Forelimb muscle (tissue), 1 donor: Measurements from ENCODE around the gene CEP85. TPM values are rescaled to one million over a fixed set of nuclear protein-coding genes. Genes with fewer than 3 reads are reported as not detected.

Experiments used
- DNase-seq: peaks from one replicate; pipeline ENCODE4 v3.0.0-alpha.2; 2013; ENCODE audit warnings: low read depth
- polyA plus RNA-seq: library from polyadenylated mRNA; unstranded; fragments of 120-200 nt; gene quantifications from one replicate; pipeline ENCODE4 v1.2.1, GENCODE V29; 2013; ENCODE audit not compliant: insufficient read length

Gene CEP85, protein sequence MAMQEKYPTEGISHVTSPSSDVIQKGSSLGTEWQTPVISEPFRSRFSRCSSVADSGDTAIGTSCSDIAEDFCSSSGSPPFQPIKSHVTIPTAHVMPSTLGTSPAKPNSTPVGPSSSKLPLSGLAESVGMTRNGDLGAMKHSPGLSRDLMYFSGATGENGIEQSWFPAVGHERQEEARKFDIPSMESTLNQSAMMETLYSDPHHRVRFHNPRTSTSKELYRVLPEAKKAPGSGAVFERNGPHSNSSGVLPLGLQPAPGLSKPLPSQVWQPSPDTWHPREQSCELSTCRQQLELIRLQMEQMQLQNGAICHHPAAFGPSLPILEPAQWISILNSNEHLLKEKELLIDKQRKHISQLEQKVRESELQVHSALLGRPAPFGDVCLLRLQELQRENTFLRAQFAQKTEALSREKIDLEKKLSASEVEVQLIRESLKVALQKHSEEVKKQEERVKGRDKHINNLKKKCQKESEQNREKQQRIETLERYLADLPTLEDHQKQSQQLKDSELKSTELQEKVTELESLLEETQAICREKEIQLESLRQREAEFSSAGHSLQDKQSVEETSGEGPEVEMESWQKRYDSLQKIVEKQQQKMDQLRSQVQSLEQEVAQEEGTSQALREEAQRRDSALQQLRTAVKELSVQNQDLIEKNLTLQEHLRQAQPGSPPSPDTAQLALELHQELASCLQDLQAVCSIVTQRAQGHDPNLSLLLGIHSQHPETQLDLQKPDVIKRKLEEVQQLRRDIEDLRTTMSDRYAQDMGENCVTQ
- 23.6 TPM for polyA plus RNA-seq

DNA sequence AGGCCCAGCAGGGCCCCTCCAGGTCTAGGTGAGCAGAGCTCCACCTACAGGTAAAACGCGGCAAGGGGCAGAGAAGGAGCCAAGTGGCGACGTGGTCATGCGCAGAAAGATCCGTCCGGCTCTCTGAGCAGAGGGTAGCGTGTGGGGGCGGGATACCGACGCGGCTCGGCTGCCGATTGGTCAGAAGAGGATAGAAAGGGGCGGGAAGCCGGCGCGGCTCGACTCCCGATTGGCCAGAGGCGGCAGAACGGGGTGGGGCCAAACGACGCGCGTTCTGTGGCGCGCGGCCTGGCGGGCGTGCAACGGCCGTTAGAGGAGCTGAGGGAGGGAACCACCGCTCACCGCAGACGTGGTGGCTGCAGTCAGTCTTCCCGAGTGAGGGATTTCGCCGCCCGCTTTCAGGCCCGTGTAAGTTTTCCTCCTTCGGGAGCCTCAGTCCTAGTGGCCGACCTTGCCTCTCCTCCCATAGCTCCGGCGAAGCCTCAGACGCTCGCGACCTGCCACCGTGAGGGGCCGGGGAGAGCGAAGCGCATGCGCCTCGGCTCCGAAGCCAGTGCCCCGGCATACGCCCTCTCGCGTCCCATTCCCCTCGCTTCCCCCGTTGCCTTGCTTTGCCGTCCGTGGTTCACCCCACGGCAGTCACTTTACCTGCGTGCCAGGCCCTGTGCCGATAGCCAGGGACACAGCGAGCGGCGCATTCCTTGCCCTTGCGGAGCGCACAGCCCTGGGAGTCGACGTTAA is at the start of gene CEP85:
Gene CEP85 (plus strand): TSS at position 298 of the 741 bp plus-strand sequence. CDS start 5,584 bp downstream, outside the sequence.
- DNase-seq, result peak; percentile 83

DNA sequence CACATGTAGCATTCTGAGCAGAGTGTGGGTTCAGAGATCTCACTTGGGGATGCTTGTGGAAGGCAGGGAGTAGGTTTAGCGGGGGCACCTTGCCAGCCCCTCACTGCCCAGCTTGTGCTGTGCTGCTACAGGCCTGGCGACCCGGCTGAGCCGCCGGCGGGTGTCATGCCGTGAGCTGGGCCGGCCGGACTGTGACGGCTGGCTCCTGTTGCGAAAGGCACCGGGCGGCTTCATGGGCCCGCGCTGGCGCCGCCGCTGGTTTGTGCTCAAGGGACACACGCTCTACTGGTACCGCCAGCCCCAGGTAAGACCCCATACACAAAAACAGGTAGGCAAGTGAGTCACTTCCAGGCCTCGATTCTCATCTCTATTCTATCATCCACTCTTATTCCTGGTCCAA is 49.1 kb upstream of the CEP85 start:
- no peak for DNase-seq

DNA sequence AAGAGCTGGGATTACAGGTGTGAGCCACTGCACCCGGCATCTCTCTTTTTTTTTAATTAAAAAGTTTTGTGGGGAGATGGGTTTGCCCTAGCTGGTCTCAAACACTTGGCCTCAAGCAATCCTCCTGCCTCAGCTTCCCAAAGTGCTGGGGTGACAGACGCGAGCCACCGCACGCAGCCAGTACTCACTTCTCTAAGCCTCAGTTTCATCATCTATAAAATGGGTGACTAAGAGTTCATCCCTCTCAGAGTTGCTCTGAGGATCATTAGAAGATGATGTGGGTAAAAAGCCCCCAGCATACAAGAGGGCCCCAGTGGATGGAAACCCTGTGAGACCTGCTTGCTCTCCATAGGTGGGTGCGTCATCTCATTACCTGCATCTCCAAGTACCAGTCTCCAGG is 46.1 kb upstream of the CEP85 start:
- DNase-seq, result no peak

DNA sequence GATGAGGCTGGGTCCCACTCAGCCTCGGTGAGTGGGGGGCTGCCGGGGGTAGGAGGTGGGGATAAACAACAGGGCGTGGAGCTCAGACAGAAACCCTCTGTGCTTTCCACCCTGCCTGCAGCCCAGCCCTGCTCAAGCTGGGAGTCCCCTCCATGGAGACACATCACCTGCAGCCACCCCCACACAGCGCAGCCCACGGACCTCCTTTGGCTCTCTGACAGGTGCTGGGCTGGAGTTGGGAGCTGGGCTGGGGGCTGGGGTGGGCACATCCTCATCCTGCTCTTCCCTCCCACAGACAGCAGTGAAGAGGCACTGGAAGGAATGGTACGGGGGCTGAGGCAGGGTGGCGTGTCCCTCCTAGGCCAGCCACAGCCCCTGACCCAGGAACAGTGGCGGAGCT is 45.5 kb upstream of the CEP85 start:
- DNase-seq, result no peak

DNA sequence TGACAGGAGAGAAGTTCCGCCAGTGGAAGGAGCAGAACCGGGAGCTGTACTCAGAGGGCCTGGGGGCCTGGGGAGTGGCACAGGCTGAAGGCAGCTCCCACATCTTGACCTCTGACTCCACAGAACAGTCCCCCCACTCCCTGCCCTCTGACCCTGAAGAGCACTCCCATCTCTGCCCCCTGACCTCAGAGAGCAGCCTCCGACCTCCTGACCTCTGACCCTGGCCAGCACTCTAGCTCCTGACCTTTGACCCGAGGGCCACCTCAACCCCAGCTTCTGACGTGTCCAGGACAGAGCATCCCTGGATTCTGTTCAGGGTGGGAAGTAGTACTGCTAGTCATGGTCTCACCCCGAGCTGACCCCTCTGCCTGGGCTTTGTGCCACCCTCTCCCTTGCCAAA is 44.7 kb upstream of the CEP85 start:
- DNase-seq, result no peak

DNA sequence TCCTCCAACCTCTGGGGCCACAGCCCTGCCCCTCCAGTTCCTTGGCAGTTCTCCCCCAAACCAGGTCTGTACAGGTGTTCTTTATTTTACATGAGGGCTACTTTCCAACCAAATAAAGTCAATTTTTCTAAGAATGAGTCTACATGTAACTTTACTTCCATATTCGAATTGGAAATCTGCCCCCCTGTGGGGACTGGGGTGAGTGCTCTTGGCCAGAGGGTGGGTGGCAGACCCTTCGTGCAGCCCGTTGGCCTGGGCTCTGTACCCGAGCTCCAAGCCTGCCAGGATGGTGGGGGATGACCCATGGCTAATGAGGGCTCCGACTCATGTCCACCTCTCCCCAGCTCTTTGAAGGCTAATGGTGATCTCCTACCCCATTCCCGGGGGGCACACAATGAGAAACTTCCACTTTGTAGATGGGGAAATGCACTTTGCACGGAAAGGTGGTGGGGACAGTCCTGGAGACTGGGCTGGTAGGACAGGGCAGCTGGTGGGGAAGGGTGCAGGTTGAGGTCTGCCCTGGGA is 44.2 kb upstream of the CEP85 start:
- no peak for DNase-seq

DNA sequence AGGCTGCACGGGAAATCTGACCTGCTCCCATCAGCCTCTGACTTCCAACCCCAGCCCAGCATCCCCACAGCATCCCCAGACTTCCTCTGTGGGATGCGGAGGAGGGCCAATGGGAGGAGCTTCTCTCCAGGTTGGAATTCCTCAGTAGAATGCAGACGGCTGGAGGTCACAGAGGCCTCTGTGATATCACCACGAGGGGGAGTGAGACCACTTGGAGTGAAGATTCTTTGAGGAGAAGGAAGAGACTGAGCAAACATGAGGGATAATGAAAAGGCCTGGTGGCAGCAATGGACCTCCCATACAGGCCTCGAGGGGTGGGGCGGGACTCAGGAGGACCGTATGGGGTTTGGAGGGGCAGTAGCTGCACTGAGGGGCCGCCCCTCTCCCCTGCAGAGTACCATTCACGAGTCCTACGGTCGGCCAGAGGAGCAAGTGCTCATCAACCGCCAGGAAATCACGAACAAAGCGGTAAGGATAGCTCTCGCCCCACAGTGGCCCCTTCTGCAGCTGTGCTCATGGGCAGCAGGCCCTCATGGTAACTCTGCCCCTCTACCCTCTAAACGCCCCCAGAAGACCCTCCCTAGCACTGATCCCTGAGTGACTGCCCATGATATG is 43.5 kb upstream of the CEP85 start, which contains the start of gene CATSPER4:
Gene CATSPER4 (plus strand): TSS at position 230 of the 615 bp plus-strand sequence. CDS start 26 bp downstream, at position 256.
- no peak for DNase-seq

DNA sequence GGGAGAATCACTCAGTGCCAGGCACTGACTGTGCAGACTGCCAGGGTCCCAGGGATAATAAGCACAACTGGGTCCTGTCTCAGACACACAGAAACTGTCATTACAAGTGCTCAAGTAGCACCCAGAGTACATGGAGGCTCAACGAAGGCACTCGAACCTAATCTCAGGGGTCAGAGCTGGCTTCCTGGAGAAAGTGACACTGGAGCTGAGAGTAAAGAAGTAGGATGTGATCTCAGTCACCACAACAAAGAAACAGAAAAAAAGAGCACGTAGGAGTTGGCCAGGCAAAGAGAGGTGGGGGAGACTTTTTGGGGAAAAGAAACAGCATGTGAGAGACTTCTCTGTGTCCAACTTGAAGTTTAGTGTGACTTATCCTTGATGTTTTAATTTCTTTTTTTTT is 42.3 kb upstream of the CEP85 start:
- DNase-seq, result no peak

DNA sequence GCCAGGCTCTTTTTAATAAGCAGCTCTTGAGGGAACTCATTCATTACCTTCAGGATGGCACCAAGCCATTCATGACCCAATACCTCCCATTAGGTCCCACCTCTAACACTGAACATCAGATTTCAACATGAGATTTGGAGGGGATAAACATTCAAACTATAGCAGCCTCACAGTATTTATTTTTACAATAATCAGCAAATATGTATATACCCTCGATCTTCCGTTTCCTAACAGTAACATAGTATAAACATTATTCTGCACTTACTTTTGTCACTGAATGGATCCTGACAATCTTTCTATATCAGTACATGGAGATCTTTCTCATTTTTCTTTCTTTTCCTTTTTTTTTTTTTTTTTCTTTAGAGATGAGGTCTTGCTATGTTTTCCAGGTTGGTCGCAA is 38.2 kb upstream of the CEP85 start:
- no peak for DNase-seq

DNA sequence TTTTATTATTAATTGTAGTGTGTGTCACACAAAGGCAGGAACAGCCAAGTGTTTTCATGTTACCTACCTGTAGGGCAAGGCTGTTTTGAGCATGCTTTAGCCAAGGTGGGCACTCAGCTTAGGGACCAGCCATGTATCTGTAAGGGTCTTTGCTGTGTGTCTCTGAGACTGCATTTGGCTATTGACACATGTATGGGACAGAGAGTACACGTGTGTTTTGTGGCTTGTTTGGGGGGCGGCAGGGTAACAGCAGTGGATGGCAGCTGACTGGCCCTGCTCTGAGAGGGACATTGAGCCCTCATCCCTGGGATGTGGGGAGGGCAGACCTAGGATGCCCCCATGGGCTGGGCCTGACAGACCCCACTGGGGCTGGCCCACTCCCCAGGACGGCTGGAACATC is 36.7 kb upstream of the CEP85 start:
- DNase-seq, result no peak

DNA sequence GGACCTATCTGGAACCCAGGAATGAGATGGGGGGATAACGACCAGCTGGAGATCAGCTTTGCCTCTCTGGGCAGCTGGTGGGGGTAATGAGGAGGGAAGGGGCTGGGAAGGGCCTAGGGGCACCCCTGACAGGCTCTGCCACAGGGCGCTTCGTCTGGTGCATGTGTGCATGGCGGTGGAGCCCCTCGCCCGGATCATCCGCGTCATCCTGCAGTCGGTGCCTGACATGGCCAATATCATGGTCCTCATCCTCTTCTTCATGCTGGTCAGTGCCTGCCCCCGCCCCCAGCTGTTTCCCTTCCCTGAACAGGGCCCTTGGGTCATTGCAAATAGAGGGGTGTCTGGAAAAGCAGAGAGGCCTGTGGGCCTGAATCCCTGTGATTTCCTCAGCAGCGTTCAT is 36.2 kb upstream of the CEP85 start:
- no peak for DNase-seq

DNA sequence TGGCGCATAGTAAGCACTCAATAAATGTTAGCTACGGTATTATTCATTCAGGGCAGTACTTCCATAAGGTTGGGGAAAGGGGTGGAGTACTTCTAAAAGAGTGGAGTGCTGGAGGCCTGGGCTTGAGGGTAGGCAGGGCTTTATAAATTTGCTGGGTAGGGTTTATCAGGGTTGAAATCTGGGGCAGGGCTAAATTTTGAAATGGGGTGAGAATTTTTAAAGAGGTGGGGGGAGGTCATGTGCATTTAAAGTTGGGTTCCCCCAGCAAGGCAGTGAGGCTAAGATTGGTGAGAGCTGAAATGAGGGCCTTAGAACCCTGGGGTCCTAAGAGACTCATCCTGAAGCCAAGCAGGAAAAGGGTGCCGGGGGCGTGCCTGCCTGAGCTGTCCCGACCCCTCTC is 33.6 kb upstream of the CEP85 start:
- no peak for DNase-seq

DNA sequence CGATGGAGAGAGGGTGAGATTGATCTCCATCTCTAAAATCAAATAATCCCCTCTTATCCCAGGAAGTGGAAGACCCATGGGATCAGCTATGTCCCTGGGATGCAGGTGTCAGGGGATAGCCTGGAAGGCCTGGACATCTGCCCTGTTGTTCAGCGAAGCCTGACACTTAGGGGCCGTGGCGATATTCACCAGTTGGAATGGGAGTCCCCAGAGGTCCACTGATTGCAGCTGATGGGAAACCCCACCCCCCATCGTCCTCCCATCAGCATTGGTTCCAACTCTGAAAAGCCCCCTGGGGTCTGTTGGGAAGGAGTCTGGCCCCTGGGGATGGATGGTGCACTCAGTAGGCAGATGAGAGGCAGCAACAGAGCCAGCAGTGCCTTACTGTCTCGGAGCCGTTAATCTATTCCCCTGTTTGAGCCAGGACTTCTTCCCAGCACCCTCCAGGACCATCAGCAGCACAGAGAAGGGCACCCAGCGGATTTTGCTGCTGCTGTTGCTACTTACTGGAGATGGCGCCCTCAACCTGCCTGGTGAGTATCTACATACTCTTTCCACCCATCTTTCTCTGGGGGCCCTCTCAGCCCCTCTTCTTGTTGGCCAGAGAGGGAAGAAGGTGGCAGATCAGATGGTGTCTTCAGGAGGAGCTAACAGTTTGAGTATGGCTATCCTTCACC is 30.2 kb upstream of the CEP85 start:
- DNase-seq, result no peak

DNA sequence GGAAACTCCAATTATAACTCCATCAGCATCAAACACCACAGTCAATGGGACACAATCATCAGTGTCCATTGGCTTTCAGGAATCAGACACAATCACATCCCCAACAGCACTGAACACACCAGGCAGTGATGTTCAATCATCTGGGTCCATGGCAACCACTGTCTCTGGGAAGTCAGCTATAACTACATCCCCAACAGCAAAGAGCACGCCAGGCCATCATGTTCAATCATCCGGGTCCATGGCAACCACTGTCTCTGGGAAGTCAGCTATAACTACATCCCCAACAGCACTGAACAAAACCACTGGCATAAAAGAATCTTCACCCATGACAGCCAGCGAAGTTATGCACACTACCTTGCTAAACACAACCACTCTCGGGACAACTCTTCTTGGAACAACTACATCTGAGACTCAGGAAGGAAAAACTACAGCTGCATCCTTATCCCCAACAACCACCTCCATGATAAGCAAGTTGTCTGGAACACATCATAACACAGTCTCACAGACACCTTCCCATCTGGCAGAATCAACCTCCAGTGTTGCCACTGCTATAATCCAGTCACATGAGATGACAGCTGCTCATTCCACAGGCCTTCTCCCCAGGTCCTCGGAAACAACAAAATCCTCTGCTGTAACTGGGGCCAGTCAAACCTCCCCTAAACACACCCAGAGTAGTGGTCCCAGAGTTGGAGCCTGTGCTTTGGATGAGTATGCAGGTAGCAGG is 23.7 kb upstream of the CEP85 start:
- no peak for DNase-seq

DNA sequence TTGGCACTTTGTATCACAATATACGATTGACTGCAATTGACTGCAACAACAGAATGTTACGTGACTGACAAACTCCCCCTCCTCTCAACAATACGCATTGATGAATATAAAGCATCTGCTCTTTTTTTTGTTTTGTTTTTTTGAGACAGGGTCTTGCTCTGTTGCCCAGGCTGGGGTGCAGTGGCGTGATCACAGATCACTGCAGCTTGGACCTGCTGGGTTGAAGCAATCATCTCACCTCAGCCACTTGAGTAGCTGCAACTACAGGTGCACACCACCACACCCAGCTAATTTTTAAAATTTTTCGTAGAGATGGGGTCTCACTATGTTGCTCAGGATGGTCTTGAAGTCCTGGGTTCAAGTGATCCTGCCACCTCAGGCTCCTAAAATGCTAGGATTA is 21.3 kb upstream of the CEP85 start:
- DNase-seq, result no peak

DNA sequence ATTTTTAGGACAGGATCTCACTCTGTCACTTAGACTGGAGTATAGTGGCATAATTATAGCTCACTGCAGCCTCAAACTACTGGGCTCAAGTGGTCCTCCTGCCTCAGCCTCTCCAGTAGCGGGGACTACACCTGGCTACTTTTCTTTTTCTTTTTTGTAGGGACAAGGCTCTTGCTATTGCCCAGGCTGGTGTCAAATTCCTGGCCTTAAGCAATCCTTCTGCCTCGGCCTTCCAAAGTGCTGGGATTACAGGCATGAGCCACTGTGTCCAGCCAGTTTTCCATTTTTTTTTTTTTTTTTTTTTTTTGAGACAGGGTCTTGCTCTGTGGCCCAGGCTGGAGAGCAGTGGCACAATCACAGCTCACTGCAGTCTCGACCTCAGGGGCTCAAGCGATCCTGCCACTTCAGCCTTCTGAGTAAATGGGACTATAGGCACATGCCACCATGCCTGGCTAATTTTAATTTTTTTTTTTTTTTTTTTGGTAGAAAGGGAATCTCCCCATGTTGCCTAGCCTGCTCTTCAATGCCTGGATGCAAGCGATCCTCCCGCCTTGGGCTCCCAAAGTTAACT is 20.6 kb upstream of the CEP85 start:
- no peak for DNase-seq

DNA sequence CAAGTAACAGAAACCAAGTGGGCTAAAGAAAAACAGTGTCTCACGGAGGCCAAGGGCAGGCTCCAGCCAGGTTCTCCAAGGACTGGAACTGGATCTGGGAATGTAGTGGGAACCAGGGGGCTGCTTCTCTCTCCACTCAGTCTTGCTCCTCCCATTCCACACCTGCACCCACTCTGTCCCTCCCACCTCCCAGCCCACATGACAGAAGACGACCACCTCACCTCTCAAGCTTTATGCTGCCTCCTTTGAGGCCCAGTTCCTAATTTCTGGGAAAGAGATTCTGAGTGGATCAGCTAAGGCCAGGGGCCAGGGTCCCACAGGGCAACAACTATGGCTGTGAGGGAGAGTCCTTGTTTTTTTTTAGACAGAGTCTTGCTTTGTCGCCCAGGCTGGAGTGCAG is 18.8 kb upstream of the CEP85 start:
- DNase-seq, result no peak

DNA sequence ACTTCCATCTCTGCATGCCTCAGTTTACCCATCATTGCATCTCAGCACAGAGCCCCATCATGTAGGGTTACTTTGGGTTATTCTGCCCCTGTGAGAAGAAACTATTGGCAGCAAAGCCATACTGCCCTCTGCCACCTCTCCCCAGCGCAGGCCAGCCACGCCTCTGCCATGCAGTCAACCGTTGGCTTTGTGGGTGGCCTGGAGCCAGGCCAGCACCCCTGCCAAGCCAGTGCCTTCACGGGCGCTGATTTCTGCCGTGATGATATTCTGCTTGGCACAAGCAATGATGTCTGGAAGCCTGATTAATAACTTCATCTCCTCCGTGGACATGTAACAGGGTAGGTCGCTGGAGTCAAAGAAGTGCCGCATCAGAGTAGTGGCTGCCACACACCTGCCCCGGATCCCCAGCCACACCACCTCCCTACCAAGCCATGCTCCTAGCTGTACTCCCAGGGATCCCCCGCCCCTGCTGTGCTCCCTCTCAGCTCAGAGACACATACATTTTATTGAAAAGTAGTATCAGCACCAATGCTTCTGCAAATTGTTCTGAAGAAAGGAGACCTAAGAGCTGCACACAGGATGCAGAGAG is 15.0 kb upstream of the CEP85 start:
- no peak for DNase-seq

DNA sequence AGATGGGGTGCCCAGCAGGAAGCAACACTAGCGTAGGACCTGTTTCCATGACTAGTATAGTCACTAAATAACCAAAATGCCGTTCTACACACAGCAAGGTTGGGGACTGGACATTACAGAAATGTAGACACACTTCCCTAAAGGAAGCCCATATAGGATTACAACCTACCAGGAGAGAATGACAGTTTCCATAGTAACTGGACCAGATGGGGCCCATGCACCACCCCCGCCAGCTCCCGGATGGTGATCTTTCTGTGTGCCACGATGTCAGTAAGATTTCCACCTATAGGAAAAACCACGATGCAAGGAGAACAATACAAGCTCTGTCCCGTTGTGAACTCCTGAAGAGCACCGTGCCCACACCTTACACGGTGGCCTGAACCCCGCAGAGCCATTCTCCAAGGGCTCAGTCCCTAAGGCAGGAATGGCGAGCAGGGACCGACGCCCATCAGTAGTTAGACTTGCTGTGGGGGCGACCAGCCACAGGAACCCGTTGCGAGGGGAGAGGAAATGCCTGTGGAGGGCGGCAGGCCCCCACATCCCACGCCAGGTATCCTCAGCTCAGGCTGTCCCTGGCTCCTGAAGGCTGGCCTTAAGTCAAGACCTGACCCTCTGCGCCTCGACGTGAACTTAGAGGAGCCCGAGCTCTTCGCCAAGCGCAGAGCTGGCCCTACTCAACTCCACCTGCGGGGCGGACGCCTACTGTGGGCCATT is 13.6 kb upstream of the CEP85 start:
- no peak for DNase-seq
